Karpas-422 (cell line): Measurements from ENCODE around the gene GUK1. TPM values are rescaled to one million over a fixed set of nuclear protein-coding genes. Genes with fewer than 3 reads are reported as not detected.
"Not testable (repeated sequence)": the region's sequence is repeated elsewhere in the genome, so short reads cannot be mapped to it uniquely, and the experiment has no call there.

Source experiments
- DNase-seq: peaks from one replicate; pipeline ENCODE4 v3.0.0-alpha.2; 2015
- H2AFZ ChIP-seq: fragments of 200-600 bp; sonication (generic); 2 replicates; pipeline ENCODE4 v1.6.1; 2014; ENCODE audit warnings: antibody characterized with exemption, low read length, mixed read lengths
- H3K27ac ChIP-seq: fragments of 200-600 bp; sonication (generic); 2 replicates; pipeline ENCODE4 v1.5.1; 2014; ENCODE audit warnings: mild to moderate bottlenecking, low read length, moderate library complexity
- H3K27me3 ChIP-seq: fragments of 200-600 bp; sonication (generic); 2 replicates; pipeline ENCODE4 v1.6.1; 2014; ENCODE audit warnings: low read length, mixed read lengths
- H3K36me3 ChIP-seq: fragments of 200-600 bp; sonication (generic); 2 replicates; pipeline ENCODE4 v1.6.1; 2014; ENCODE audit warnings: low read length, mixed read lengths; ENCODE audit not compliant: insufficient read depth
- H3K4me1 ChIP-seq: fragments of 200-600 bp; sonication (generic); 2 replicates; pipeline ENCODE4 v1.6.1; 2014; ENCODE audit warnings: mild to moderate bottlenecking, low read length, mixed read lengths
- H3K4me2 ChIP-seq: fragments of 200-600 bp; sonication (generic); 2 replicates; pipeline ENCODE4 v1.6.1; 2014; ENCODE audit warnings: low read length, low read depth, mild to moderate bottlenecking; ENCODE audit not compliant: poor library complexity, severe bottlenecking
- H3K4me3 ChIP-seq: fragments of 200-600 bp; sonication (generic); 2 replicates; pipeline ENCODE4 v1.5.1; 2014; ENCODE audit warnings: mild to moderate bottlenecking, antibody characterized with exemption, low read length, mixed read lengths
- H3K79me2 ChIP-seq: fragments of 200-600 bp; sonication (generic); 2 replicates; pipeline ENCODE4 v1.6.1; 2014; ENCODE audit warnings: mild to moderate bottlenecking, low read length, mixed read lengths
- H3K9ac ChIP-seq: fragments of 200-600 bp; sonication (generic); 2 replicates; pipeline ENCODE4 v1.6.0; 2014; ENCODE audit warnings: low read length
- H3K9me2 ChIP-seq: fragments of 200-600 bp; sonication (generic), shearing (Covaris generic); replicated peaks from 2 replicates; pipeline ENCODE4 v1.6.0; 2014; ENCODE audit warnings: mild to moderate bottlenecking, low read length, moderate library complexity; ENCODE audit not compliant: insufficient read depth
- H3K9me3 ChIP-seq: fragments of 300-700, 200-600 bp; sonication (generic); 2 replicates; pipeline ENCODE4 v1.6.1; 2014; ENCODE audit warnings: low read length, mixed read lengths
- H4K20me1 ChIP-seq: fragments of 200-600 bp; sonication (generic); 2 replicates; pipeline ENCODE4 v1.6.1; 2014; ENCODE audit warnings: mild to moderate bottlenecking, antibody characterized with exemption, low read length, low read depth; ENCODE audit not compliant: insufficient read depth
- total RNA-seq: library from RNA; depleted of rRNA; stranded (reverse); fragments of >200 nt; shearing (Covaris generic); gene quantifications from 2 replicates; pipeline ENCODE4 v1.2.3, GENCODE V29; 2014; ENCODE audit warnings: low replicate concordance

GUK1 gene
- total RNA-seq, 1 experiment from 2014 or later: 74.4 TPM

DNA sequence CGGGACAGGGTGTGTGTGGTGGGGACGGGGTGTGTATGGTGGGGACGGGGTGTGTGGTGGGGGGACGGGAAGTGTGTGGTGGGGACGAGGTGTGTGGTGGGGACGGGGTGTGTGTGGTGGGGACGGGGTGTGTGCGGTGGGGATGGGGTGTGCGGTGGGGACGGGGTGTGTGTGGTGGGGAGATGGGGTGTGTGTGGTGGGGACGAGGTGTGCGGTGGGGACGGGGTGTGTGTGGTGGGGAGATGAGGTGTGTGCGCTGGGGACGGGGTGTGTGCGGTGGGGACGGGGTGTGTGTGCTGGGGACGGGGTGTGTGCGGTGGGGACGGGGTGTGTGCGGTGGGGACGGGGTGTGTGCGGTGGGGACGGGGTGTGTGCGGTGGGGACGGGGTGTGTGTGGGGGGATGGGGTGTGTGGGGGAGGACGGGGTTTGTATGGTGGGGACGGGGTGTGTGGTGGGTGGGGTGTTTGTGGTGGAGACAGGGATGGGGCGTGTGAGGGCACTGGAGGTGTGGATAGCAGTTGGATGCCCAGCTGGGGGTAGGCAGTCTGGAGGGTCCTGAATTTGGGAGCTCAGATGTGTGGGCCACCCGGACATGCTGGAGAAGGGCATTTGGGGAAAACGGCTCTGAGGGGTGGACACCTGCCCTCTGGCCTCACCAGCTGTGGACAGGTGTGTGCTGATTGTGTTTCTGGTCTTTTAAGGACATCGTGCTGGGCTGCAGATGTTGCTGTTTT, 42.4 kb downstream of the GUK1 start:
- Histone ChIP-seq H3K9me3 (no peaks in the 10 kb centered on the region), H2AFZ (no peak overlapping the region), H3K79me2 (no peaks in the 10 kb centered on the region), H3K4me1 (no peaks in the 10 kb centered on the region), H3K36me3 (no peaks in the 10 kb centered on the region), H4K20me1 (no peaks in the 10 kb centered on the region), H3K4me3 (no peak overlapping the region), H3K9ac (no peak overlapping the region), H3K27me3 (no peaks in the 10 kb centered on the region), H3K27ac (no peak overlapping the region), H3K9me2 (no peaks in the 10 kb centered on the region), H3K4me2 (no peak overlapping the region)
- DNase-seq: no peak

DNA sequence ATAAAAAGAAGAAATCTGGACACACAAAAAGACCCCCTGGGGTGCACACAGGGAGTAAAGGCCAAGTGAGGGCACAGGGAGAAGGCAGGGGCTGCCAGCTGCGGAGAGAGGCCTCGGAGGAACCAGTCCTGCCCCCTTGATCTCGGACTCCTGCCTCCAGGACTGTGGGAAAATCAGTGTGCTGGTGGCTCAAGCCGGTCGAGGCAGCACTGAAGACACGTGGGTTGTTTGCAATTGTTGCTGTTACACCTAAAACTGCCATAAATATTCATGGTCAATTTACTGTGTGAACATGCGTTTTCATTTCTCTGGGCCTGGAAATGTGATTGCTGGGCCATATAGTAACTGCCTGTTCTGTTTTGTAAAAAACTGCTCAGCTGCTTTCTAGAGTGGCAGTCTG, 44.1 kb downstream of the GUK1 start:
- Histone ChIP-seq H2AFZ (no peak overlapping the region), H3K79me2 (no peaks in the 10 kb centered on the region), H3K4me1 (no peaks in the 10 kb centered on the region), H3K36me3 (no peaks in the 10 kb centered on the region), H3K9me3 (no peaks in the 10 kb centered on the region), H3K27me3 (no peaks in the 10 kb centered on the region), H4K20me1 (no peaks in the 10 kb centered on the region), H3K4me2 (no peak overlapping the region), H3K9me2 (no peaks in the 10 kb centered on the region), H3K27ac (no peak overlapping the region), H3K4me3 (no peak overlapping the region), H3K9ac (no peak overlapping the region)
- DNase-seq: no peak

DNA sequence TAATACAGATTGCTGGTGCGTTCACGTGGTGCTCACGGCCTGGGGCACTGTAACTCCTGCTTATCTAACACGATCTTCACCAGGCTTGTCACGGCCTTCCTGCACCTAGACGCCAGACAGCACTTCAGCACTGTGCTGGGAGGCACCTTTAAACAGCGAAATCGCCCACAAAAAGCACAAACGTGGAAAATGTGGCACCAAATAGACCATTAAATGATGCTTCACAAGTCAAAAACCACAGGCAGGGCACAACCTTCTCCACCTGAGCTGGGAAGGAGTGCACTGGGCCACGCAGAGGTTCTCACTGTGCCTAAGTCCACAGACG, 45.5 kb downstream of the GUK1 start:
- Histone ChIP-seq H3K79me2 (no peaks in the 10 kb centered on the region), H3K9me2 (no peaks in the 10 kb centered on the region), H2AFZ (no peak overlapping the region), H3K4me1 (no peaks in the 10 kb centered on the region), H3K27ac (no peak overlapping the region), H3K4me2 (no peak overlapping the region), H3K4me3 (no peak overlapping the region), H4K20me1 (no peaks in the 10 kb centered on the region), H3K9me3 (no peaks in the 10 kb centered on the region), H3K36me3 (no peaks in the 10 kb centered on the region), H3K9ac (no peak overlapping the region), H3K27me3 (no peaks in the 10 kb centered on the region)
- no peak for DNase-seq

DNA sequence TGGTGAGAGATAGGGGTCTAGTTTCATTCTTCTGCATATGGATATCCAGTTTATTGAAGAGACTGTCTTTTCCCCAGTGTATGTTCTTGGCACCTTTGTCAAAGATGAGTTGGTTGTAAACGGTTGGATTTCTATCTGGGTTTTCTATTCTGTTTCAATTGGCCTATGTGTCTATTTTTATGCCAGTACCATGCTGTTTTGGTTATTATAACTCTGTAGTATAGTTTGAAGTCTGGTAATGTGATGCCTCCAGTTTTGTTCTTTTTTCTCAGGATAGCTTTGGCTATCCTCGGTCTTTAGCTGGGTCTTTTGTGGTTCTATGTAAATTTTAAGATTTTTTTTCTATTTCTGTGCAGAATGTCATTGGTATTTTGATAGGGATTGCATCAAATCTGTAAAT, 48.2 kb downstream of the GUK1 start:
- H3K4me3 ChIP-seq, H3K4me2 ChIP-seq, H3K9ac ChIP-seq, H2AFZ ChIP-seq, H3K79me2 ChIP-seq, H3K36me3 ChIP-seq, DNase-seq, H4K20me1 ChIP-seq, H3K4me1 ChIP-seq, H3K27me3 ChIP-seq, H3K9me2 ChIP-seq, H3K27ac ChIP-seq, H3K9me3 ChIP-seq: not testable (repeated sequence)

DNA sequence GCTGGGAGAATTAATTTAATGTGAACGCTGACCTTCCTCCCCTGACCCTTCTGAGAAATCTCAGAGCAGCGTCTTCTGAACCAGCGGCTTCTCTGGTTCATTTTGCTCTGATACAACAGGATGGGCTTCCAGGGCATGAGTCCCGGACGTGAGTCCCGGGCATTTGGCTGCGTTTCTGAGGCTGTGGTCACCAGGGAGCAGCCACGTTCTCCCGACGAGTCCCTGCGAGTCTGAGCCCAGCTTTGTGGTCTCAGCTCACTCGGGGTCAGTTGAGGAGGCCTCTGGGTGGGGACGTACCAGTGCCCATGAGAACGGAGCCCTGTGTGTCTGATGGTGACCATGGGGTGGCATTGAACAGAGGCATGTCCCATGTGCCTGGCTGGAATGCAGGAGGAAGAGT, 50.1 kb downstream of the GUK1 start:
- Histone ChIP-seq H3K9me3 (no peaks in the 10 kb centered on the region), H3K9me2 (no peaks in the 10 kb centered on the region), H3K4me1 (peaks cover 6% of the 10 kb centered on the region), H3K9ac (no peak overlapping the region), H3K4me3 (no peak overlapping the region), H3K27me3 (no peaks in the 10 kb centered on the region), H3K27ac (no peak overlapping the region), H3K36me3 (no peaks in the 10 kb centered on the region), H2AFZ (no peak overlapping the region), H3K79me2 (no peaks in the 10 kb centered on the region), H3K4me2 (no peak overlapping the region), H4K20me1 (no peaks in the 10 kb centered on the region)
- no peak for DNase-seq

DNA sequence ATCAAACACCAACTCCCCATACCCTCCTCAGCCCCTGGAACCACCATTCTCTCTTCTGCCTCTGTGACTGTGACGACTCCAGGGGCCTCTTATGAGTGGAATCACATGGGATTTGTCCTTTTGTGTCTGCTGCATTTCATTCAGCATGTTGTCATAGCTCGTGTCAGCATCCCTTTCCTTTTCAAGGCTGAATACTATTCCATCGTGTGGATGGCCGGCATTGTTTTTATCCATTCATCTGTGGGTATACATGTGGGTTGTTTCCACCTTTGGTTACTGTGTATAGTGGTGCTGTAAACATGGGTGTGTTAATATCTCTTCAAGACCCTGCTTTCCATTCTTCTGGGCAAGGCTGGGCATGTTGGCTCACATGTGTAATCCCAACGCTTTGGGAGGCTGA, 50.7 kb downstream of the GUK1 start:
- Histone ChIP-seq H3K79me2 (no peaks in the 10 kb centered on the region), H3K36me3 (no peaks in the 10 kb centered on the region), H3K4me3 (no peak overlapping the region), H3K4me2 (no peak overlapping the region), H3K9ac (no peak overlapping the region), H3K27ac (no peak overlapping the region), H3K27me3 (no peaks in the 10 kb centered on the region), H3K9me2 (no peaks in the 10 kb centered on the region), H2AFZ (no peak overlapping the region), H3K4me1 (peaks cover 6% of the 10 kb centered on the region), H3K9me3 (no peaks in the 10 kb centered on the region), H4K20me1 (no peaks in the 10 kb centered on the region)
- DNase-seq: no peak

DNA sequence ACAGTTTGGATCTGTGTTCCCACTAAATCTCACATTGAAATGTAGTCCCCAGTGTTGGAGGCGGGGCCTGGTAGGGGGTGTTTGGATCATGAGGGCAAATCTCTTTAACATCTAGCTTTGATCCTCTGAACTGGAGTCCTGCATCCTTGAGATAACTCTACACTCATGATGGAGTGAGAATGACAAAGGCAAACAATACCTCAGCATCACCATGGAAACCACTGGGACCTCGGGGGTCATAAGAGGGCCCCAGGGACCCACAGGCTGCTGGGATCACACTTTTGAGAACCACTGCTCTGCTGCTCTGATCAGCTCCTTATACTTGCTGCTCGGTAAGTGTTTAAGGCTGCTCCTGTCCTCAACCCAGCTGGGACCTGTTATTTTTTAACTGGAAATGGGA, 54.4 kb downstream of the GUK1 start:
- no peak overlapping the region for H3K27ac ChIP-seq
- H3K79me2 ChIP-seq: no peaks in the 10 kb centered on the region
- H3K9me2 ChIP-seq: no peaks in the 10 kb centered on the region
- no peak overlapping the region for H3K4me2 ChIP-seq
- peaks cover 9% of the 10 kb centered on the region for H3K9me3 ChIP-seq
- no peak overlapping the region for H3K4me3 ChIP-seq
- H3K4me1 ChIP-seq: peaks cover 6% of the 10 kb centered on the region
- no peaks in the 10 kb centered on the region for H3K36me3 ChIP-seq
- DNase-seq: no peak
- H3K27me3 ChIP-seq: no peaks in the 10 kb centered on the region
- H3K9ac ChIP-seq: no peak overlapping the region
- H4K20me1 ChIP-seq: no peaks in the 10 kb centered on the region
- H2AFZ ChIP-seq: no peak overlapping the region

DNA sequence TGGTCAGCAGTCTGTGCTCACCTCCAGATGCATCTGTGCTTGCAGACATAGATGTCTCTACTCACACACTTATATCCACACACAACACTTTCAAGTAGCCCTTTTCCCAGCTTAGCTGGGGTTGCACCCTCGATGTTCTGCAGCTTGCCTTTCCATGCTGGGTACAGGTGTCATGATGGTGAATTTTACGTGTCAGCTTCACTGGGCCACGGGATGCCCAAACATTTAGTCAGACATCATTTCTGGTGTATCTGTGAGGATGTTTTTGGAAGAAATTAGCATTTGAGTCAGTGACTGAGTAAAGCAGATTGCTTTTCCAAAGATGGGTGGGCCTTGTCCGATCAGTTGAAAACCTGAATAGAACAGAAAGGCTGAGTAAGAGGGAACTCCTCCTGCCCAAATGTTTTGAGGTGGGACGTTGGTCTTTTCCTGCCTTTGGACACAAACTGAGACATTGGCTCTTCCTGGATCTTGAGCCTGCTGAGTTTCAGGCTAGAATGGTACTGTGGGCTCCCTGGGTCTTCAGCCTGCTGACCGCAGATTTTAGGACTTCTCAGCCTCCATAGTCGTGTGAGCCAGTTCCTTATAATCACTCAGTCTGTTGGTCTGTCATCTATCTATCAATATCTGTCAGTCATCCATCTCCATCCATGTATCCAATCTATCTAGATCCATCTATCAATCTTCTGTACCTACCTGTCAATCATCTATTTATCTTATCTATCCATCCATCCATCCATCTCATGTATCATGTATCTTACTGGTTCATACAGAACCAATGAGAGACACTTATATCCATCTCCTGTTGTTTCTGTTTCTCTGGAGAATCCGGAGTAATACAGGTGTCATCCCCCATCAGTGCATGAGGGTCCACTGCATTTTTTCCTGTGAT, 55.1 kb downstream of the GUK1 start:
- Histone ChIP-seq H3K9me3 (peaks cover 13% of the 10 kb centered on the region), H3K27ac (no peak overlapping the region), H3K4me1 (peaks cover 6% of the 10 kb centered on the region), H3K9ac (no peak overlapping the region), H2AFZ (no peak overlapping the region), H3K79me2 (no peaks in the 10 kb centered on the region), H3K36me3 (no peaks in the 10 kb centered on the region), H3K4me3 (no peak overlapping the region), H4K20me1 (no peaks in the 10 kb centered on the region), H3K9me2 (no peaks in the 10 kb centered on the region), H3K4me2 (no peak overlapping the region), H3K27me3 (0 out of 2 replicates have a peak, but pooled peaks cover 4% of the 10 kb centered on the region)
- no peak for DNase-seq
